GM12878 (cell line): ENCODE data around the gene KCNQ1. TPM values are rescaled to one million over a fixed set of nuclear protein-coding genes. Genes with fewer than 3 reads are reported as not detected.

Source experiments
- ATAC-seq: fragments of 200-7000 bp; cut with Tn5 transposase; 3 replicates; pipeline ENCODE4 v1.9.1; 2020; ENCODE audit warnings: mild to moderate bottlenecking, moderate library complexity
- BruUV-seq: library from RNA; stranded (reverse); fragments of 400-500 nt; replicated peaks from 2 replicates; lab custom pipeline; 2021; lab: Mats Ljungman, UMichigan
- CTCF ChIA-PET: fragments of 300-600 bp; sonication (Branson Sonifier 250); formaldehyde crosslinking; extraction: SDS; loops from one replicate; lab custom pipeline; 2021; ENCODE audit warnings: inconsistent platforms; lab: Yijun Ruan, JAX
- POLR2A ChIA-PET: fragments of 350-600 bp; formaldehyde crosslinking; extraction: SDS; loops from one replicate; lab custom pipeline; 2021; ENCODE audit warnings: inconsistent platforms; lab: Charles Lee
- RAD21 ChIA-PET: fragments of 300-600 bp; sonication (Branson Sonifier 250); formaldehyde crosslinking; loops from one replicate; lab custom pipeline; 2023; ENCODE audit warnings: antibody characterized with exemption; ENCODE audit not compliant: unreplicated experiment; lab: Charles Lee
- SMC1A ChIA-PET: fragments of 300-600 bp; sonication (Branson Sonifier 250); formaldehyde crosslinking; loops from one replicate; lab custom pipeline; 2023; ENCODE audit not compliant: unreplicated experiment, uncharacterized antibody; lab: Charles Lee
- DNase-seq: peaks from one replicate; pipeline ENCODE4 v3.0.0-alpha.2; 2011; ENCODE audit warnings: low read depth, low spot score
- FAIRE-seq: peaks from 3 replicates; lab custom pipeline; 2011; peaks lifted over from hg19 to GRCh38; lab: Jason Lieb, UNC
- H2AFZ ChIP-seq: 2 replicates; pipeline ENCODE4 v1.6.0; 2011; ENCODE audit warnings: low read depth, low read length, control low read depth; ENCODE audit not compliant: control insufficient read depth
- H3K27ac ChIP-seq: 2 replicates; pipeline ENCODE4 v1.5.1; 2011; ENCODE audit warnings: control low read depth; ENCODE audit not compliant: control insufficient read depth, insufficient read depth
- H3K27me3 ChIP-seq, 2 experiments: replicated peaks in 1 of 2; 2 replicates each; pipeline versions ENCODE4 v1.6.0 to v1.6.1; 2011; ENCODE audit warnings: low read length in 1 of 2; ENCODE audit not compliant: control insufficient read depth in 2 of 2, insufficient read depth in 2 of 2
- H3K36me3 ChIP-seq, 2 experiments: 2 replicates each; pipeline ENCODE4 v1.5.1; 2011; ENCODE audit warnings: low read length in 1 of 2; ENCODE audit not compliant: control insufficient read depth in 2 of 2, insufficient read depth in 2 of 2
- H3K4me1 ChIP-seq: 2 replicates; pipeline ENCODE4 v1.6.1; 2011; ENCODE audit warnings: mild to moderate bottlenecking, low read length, moderate library complexity, mixed read lengths; ENCODE audit not compliant: control insufficient read depth, insufficient read depth
- H3K4me2 ChIP-seq: 2 replicates; pipeline ENCODE4 v1.6.0; 2011; ENCODE audit warnings: control low read depth; ENCODE audit not compliant: control insufficient read depth, insufficient read depth
- H3K4me3 ChIP-seq: fragments of 200-600 bp; sonication (generic); 2 replicates; pipeline ENCODE4 v1.5.1; 2016
- H3K79me2 ChIP-seq: 2 replicates; pipeline ENCODE4 v1.6.0; 2011; ENCODE audit warnings: low read length; ENCODE audit not compliant: control insufficient read depth, insufficient read depth
- H3K9ac ChIP-seq: 2 replicates; pipeline ENCODE4 v1.8.0; 2011; ENCODE audit warnings: low read length, control low read depth, mixed read lengths; ENCODE audit not compliant: control insufficient read depth, insufficient read depth
- H3K9me3 ChIP-seq: replicated peaks from 3 replicates; pipeline ENCODE4 v1.5.1; 2011; ENCODE audit warnings: mild to moderate bottlenecking, low read length; ENCODE audit not compliant: control insufficient read depth, insufficient read depth
- H4K20me1 ChIP-seq: 2 replicates; pipeline ENCODE4 v1.6.0; 2011; ENCODE audit not compliant: control insufficient read depth, insufficient read depth
- BRCA1 ChIP-seq: IDR thresholded peaks from 2 replicates; pipeline ENCODE4 v1.6.1; 2011; ENCODE audit warnings: low read depth, low read length, improper control_type of control experiment
- CBX5 ChIP-seq: sonication (generic); IDR thresholded peaks from 2 replicates; pipeline ENCODE4 v1.6.1; 2016; ENCODE audit warnings: low read depth, moderate library complexity, mild to moderate bottlenecking, inconsistent platforms
- E2F8 ChIP-seq: fragments of 450-650 bp; IDR thresholded peaks from 2 replicates; pipeline ENCODE4 v1.6.1; 2018; ENCODE audit warnings: mild to moderate bottlenecking, low read depth, moderate library complexity; ENCODE audit not compliant: partially characterized antibody
- ESRRA ChIP-seq: IDR thresholded peaks from 2 replicates; pipeline ENCODE4 v1.6.1; 2012; ENCODE audit warnings: mild to moderate bottlenecking, low read length, improper control_type of control experiment
- EZH2 ChIP-seq: IDR thresholded peaks from 2 replicates; pipeline ENCODE4 v1.6.1; 2012; ENCODE audit warnings: low read depth, mild to moderate bottlenecking, control low read depth, inconsistent platforms, low read length, borderline replicate concordance; ENCODE audit not compliant: control insufficient read depth
- HDGF ChIP-seq: fragments of 450-650 bp; IDR thresholded peaks from 2 replicates; pipeline ENCODE4 v1.6.1; 2016; ENCODE audit warnings: antibody characterized with exemption
- NFYA ChIP-seq: IDR thresholded peaks from 2 replicates; pipeline ENCODE4 v1.6.1; 2011; ENCODE audit warnings: low read depth, mild to moderate bottlenecking, low read length, improper control_type of control experiment, borderline replicate concordance
- PAX8 ChIP-seq: fragments of 450-650 bp; IDR thresholded peaks from 2 replicates; pipeline ENCODE4 v1.6.1; 2017; ENCODE audit warnings: mild to moderate bottlenecking, moderate library complexity
- PML ChIP-seq: IDR thresholded peaks from 2 replicates; pipeline ENCODE4 v1.6.1; 2012; ENCODE audit warnings: low read length, inconsistent platforms
- SREBF2 ChIP-seq: IDR thresholded peaks from 2 replicates; pipeline ENCODE4 v1.6.1; 2012; ENCODE audit warnings: mild to moderate bottlenecking, low read length
- SUPT20H ChIP-seq: IDR thresholded peaks from 2 replicates; pipeline ENCODE4 v1.6.1; 2011; ENCODE audit warnings: low read depth, mild to moderate bottlenecking, low read length, moderate library complexity, borderline replicate concordance; ENCODE audit not compliant: control insufficient read depth
- TCF12 ChIP-seq: IDR thresholded peaks from 2 replicates; pipeline ENCODE4 v1.6.1; 2011; ENCODE audit warnings: low read depth, mild to moderate bottlenecking, low read length
- ZNF592 ChIP-seq: fragments of 450-650 bp; IDR thresholded peaks from 2 replicates; pipeline ENCODE4 v1.6.1; 2017; ENCODE audit warnings: mild to moderate bottlenecking, moderate library complexity
- ZZZ3 ChIP-seq: IDR thresholded peaks from 2 replicates; pipeline ENCODE4 v1.6.1; 2011; ENCODE audit warnings: low read depth; ENCODE audit not compliant: control insufficient read depth, insufficient read length
- WGBS: methylation state at CpG from one replicate; pipeline ENCODE4 v1.1.6; 2016; ENCODE audit warnings: low lambda C conversion rate; ENCODE audit not compliant: insufficient replicate concordance, insufficient coverage; ENCODE audit errors: missing lambda C conversion rate; 5-methylcytosine and 5-hydroxymethylcytosine counted together
- in situ Hi-C: fragments of 300-500 bp; cut with MboI; formaldehyde crosslinking; loops from 9 replicates; pipeline ENCODE4 v1.14.3; 2018; ENCODE audit warnings: mixed read lengths
- intact Hi-C: fragments of 100-400 bp; cut with micrococcal nuclease; formaldehyde crosslinking; loops from one replicate; pipeline ENCODE4 v1.14.2; 2022; ENCODE audit not compliant: unreplicated experiment
- polyA plus RNA-seq, 11 experiments: library from polyadenylated mRNA; depleted of rRNA in 4 of 11; unstranded in 6 of 11; stranded (reverse) in 5 of 11; fragments of >200 nt; fragmentation: Nextera tagmentation in 4 of 11; fragmentation: Illumina TruSeq in 1 of 11; extraction: Ambion mirVana in 4 of 11; extraction: Trizol in 1 of 11; gene quantifications; 1 replicate in 1 of 11; 2 replicates in 10 of 11; pipeline versions ENCODE4 v1.2.1 to v1.2.3, GENCODE V29; 2011 to 2016; ENCODE audit warnings: inconsistent platforms in 2 of 11, missing spikeins in 2 of 11, low read depth in 1 of 11
- total RNA-seq, 4 experiments: library from RNA; depleted of rRNA in 3 of 4; stranded (reverse); fragments of >200 nt in 3 of 4; fragmentation: Illumina TruSeq in 1 of 4; extraction: Trizol in 1 of 4; gene quantifications; 2 replicates each; pipeline versions ENCODE4 v1.2.1 to v1.2.3, GENCODE V29; 2013 to 2021
- TF ChIP-seq, protein P1 (sequence below): fragments of 450-650 bp; formaldehyde crosslinking; IDR thresholded peaks from 2 replicates; pipeline ENCODE4 v1.5.0; 2022; ENCODE audit warnings: mild to moderate bottlenecking, missing genetic modification characterization

Gene KCNQ1
- total and polyA plus RNA-seq, 10 of the 15 experiments (the other 5 are each of a cell fraction or from before 2014, with no cell fraction given), result 0.03 to 0.15 (median 0.12) TPM; not detected in 7

DNA sequence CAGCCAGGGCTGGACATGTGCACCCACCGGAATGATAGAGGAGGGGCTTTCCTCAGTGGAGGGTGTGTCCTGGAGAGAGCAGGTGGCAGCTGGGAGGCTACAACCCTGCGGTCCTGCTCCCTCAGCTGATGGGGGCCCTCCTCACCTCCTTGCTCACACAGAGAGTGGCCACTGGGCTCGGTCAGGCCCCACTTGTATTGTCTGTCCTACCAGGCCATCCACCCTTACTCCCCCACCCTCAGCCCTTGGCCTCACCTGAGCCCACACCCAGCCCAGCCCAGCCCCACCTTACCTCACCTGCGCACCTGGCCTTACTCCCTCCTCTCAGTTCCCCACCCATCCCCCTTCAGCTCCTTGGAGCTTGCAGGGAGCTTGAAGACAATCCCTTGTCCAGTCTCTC is 3.6 kb upstream of the KCNQ1 start:
- Histone ChIP-seq H3K27ac (no peak overlapping the region), H3K4me3 (no peak overlapping the region), H3K36me3 (no peaks in the 10 kb centered on the region), H3K9ac (no peak overlapping the region), H4K20me1 (no peaks in the 10 kb centered on the region), H3K4me2 (no peak overlapping the region), H3K9me3 (no peaks in the 10 kb centered on the region; the same call in 2 of the 3 replicates), H3K79me2 (no peaks in the 10 kb centered on the region), H3K4me1 (no peaks in the 10 kb centered on the region), H3K27me3 (peaks cover 2 to 3% of the 10 kb centered on the region in 2 experiments; a peak in 3 of 4 replicates), H2AFZ (no peak overlapping the region)
- 52% methylated on average over 4 of the region's 4 CpGs for WGBS
- intact Hi-C loops, result no loop called here
- DNase-seq (no peak), FAIRE-seq (no peak), ATAC-seq (no peak)
- ChIA-PET RAD21 (interaction anchor here (0.7 kb wide), 1 partner anchor 21 kb away, joined by 3 read pairs; no protein-coding TSS in a partner anchor), SMC1A (no interaction called here), POLR2A (no interaction called here), CTCF (interaction anchor here (0.7 kb wide), 1 partner anchor 133 kb away, joined by 3 read pairs; no protein-coding TSS in a partner anchor)
- BruUV-seq, result no TSS peak
- in situ Hi-C loops, result no loop called here
- TF ChIP-seq EZH2, result no peak
- TF ChIP-seq ZZZ3, result no peak
- TF ChIP-seq BRCA1, result no peak
- no peak for TF ChIP-seq HDGF
- TF ChIP-seq TCF12, result no peak
- TF ChIP-seq PML, result no peak
- TF ChIP-seq ZNF592, result no peak
- TF ChIP-seq CBX5, result no peak
- TF ChIP-seq, protein P1, sequence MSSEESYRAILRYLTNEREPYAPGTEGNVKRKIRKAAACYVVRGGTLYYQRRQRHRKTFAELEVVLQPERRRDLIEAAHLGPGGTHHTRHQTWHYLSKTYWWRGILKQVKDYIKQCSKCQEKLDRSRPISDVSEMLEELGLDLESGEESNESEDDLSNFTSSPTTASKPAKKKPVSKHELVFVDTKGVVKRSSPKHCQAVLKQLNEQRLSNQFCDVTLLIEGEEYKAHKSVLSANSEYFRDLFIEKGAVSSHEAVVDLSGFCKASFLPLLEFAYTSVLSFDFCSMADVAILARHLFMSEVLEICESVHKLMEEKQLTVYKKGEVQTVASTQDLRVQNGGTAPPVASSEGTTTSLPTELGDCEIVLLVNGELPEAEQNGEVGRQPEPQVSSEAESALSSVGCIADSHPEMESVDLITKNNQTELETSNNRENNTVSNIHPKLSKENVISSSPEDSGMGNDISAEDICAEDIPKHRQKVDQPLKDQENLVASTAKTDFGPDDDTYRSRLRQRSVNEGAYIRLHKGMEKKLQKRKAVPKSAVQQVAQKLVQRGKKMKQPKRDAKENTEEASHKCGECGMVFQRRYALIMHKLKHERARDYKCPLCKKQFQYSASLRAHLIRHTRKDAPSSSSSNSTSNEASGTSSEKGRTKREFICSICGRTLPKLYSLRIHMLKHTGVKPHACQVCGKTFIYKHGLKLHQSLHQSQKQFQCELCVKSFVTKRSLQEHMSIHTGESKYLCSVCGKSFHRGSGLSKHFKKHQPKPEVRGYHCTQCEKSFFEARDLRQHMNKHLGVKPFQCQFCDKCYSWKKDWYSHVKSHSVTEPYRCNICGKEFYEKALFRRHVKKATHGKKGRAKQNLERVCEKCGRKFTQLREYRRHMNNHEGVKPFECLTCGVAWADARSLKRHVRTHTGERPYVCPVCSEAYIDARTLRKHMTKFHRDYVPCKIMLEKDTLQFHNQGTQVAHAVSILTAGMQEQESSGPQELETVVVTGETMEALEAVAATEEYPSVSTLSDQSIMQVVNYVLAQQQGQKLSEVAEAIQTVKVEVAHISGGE (CRISPR knock-in tag), result no peak
- no peak for TF ChIP-seq E2F8
- no peak for TF ChIP-seq NFYA
- no peak for TF ChIP-seq PAX8
- TF ChIP-seq SUPT20H, result no peak
- TF ChIP-seq ESRRA, result no peak
- TF ChIP-seq SREBF2, result no peak
